Hematopoietic multipotent progenitor cell treated with erythropoietin and hydrocortisone succinate and interleukin-3 and kit ligand, for 17 days (in vitro differentiated cells): ENCODE results near the gene SH3D19.
"Not testable (repeated sequence)": the region's sequence is repeated elsewhere in the genome, so short reads cannot be mapped to it uniquely, and the experiment has no call there.

Source experiments
- DNase-seq: peaks from one replicate; pipeline ENCODE4 v3.0.0-alpha.2; 2015; ENCODE audit warnings: low spot score

The SH3D19 gene

DNA sequence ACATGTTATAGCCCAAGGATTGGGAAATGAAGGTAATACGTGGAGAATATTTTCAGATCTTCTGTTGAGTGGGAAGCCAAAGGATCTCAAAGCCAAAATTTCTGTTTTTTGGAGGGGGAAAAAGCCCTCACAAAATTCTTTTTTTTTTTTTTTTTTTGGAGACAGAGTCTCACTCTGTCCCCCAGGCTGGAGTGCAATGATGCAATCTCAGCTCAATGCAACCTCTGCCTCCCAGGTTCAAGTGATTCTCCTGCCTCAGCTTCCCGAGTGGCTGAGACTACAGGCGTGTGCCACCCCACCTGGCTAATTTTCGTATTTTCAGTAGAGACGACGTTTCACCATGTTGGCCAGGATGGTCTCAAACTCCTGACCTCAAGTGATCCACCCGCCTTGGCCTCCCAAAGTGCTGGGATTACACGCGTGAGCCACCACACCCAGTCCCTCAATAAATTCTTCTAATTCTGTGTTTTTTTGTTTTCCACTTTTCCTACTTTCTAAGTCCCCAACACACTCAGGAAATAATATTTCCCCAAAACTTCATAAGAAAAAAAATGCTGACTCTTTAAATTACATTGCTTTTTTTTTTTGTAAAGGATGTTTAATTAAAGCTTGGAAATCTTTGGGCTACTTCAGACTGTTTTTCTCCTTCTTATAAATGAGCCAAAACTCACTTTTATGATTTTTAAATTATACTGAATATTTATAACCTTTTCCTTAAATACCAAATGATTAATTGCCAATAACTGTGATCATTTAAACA is 174.4 kb downstream of the SH3D19 start:
- DNase-seq: no peak

GRCh38 chr4:151148261-151148660 is 177.1 kb downstream of the SH3D19 start:
- DNase-seq: no peak

DNA sequence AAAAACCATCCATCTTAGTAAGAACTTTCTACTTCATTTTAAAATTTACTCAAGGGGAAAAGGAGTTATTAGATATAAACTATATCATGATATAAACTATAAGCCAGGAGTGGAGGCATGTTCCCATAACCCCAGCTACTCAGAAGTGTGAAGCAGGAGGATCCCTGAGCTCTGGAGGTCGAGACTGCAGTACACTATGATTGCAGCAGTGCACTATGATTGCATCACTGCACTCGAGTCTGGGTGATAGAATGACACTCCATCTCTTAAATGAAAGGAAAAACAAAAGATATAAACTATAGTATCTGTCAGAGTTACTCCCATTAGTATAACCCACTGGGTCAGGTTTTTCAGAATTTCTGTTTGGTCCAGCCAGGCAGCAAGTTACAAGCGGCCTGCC is 178.4 kb downstream of the SH3D19 start:
- no peak for DNase-seq

GRCh38 chr4:151144329-151145072 is 180.9 kb downstream of the SH3D19 start:
- no peak for DNase-seq

DNA sequence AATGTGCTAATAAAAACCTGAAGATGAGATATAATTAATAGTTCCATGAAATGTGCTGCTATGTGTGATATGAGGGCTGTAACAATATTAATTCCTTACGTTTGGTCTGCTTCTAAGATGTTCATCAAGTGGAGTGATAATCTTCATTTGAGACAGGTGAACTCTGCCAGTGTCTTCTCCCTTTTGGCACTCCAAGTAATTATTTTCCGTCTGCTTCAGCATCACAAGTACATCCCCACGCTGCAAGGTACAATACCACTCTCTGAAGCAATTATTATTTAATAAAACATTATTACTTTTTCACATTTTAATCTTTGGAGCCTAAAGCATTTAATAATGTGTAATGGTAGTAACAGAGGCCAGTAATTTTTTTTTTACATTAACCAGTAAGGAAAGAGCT is 181.6 kb downstream of the SH3D19 start:
- no peak for DNase-seq

GRCh38 chr4:151143162-151143561 is 182.2 kb downstream of the SH3D19 start:
- DNase-seq: no peak

DNA sequence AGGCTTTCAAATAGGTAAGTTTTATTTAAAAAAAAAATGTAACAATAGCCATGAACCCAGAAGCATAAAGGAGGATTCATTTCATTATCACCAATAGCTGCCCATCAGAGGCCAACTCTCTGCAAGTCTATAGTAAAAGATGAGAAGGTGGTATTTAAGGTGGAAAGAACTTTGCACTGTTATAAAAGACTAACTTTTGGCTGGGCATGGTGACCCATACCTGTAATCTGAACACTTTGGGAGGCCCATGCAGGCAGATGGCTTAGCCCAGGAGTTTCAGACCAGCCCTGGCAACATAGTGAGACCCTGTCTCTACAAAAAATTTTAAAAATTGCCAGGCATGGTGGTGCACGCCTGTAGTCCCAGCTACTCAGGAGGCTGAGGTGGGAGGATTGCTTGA is 182.6 kb downstream of the SH3D19 start:
- no peak for DNase-seq

- no peak for DNase-seq
Measured at GRCh38 chr4:151139814-151140213, 185.6 kb downstream of the SH3D19 start.

DNA sequence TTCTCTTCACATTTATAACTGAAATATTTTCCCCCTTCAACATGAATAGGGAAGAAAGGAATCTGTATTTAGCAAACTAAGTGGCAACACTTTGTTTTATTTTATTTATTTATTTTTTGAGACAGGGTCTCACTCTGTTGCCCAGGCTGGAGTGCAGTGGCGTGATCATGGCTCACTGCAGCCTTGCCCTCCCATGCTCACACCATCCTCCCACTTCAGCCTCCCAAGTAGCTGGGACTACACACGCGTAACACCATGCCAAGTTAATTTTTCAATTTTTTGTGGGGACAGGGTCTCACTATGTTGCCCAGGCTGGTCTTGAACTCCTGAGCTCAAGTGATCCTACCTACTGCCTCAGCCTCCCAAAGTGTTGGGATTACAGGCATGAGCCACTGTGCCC is 189.4 kb downstream of the SH3D19 start:
- not testable (repeated sequence) for DNase-seq

DNA sequence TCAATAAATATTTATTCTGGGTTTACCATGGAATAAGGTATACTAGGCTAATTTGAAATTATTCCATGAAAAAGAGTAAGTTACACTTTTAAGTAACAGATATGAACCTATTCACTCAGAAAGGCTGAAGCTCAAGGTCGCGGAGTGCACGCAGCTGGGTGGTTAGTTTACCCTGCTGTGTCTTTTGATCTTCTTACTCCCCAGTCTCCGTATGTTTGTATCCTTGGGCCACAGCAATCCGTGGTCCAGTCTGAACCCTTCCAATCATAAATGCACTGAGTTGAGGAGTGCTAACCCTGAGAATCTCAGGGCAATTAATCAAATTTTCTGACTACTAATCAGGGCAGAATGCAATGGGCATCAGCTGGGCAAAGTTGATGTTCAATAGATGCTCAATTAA is 192.1 kb downstream of the SH3D19 start:
- DNase-seq: no peak

DNA sequence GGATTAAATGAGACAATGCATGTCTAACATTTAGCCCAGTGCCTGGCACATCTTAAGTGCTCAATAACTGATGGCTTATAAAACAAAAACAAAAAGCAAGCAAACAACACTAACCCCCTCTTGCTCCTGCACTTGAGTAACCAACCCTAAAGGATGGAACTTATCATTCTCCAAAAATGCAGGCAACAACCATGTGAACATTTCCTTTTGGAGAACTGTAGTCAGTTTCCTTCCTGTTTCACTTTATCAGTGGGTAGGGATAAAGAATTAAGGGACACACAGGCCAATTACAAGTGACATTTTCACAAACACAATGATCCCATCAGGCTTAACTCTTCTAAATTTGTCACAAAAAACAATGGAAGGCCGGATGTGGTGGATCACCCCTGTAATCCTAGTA is 195.6 kb downstream of the SH3D19 start:
- no peak for DNase-seq

DNA sequence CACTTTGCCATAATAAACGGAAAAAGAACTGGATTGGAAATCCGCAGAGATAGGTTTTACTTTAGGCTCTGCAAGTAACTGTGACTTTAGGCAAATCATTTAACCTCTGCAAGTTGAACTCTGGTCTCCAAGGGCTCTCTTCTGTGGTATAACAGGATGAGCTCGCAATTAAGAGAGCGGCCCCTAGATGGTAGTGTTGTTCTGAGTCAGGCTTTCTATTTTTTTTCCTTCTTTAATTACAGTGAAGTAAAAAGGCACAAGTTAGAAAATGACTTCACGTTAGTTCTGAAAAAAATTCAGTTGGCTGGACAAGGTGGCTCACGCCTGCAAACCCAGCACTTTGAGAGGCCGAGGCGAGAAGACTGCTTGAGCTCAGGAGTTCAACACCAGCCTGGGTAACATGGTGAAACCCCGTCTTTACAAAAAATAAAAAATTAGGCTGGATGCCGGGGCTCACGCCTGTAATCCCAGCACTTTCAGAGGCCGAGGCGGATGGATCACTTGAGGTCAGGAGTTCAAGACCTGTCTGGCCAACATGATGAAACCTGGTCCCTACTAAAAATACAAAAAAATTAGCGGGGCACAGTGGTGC is 207.9 kb downstream of the SH3D19 start:
- peak; percentile 10 for DNase-seq

DNA sequence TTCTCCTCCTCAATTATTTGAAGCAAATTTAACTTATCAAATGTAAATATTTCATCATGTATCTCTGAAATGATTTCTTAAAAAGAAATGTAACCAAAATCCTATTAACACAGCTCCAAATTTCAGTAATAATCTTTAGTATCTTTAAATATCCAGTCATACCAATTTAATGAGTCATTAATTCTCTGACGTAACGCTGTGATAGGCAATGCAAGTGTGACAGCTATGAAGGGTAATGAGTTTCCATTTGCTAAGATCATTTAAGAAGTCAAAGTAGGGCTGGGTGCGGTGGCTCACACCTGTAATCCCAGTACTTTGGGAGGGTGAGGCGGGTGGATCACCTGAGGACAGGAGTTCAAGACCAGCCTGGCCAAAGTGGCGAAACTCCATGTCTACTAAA is 210.4 kb downstream of the SH3D19 start:
- no peak for DNase-seq

DNA sequence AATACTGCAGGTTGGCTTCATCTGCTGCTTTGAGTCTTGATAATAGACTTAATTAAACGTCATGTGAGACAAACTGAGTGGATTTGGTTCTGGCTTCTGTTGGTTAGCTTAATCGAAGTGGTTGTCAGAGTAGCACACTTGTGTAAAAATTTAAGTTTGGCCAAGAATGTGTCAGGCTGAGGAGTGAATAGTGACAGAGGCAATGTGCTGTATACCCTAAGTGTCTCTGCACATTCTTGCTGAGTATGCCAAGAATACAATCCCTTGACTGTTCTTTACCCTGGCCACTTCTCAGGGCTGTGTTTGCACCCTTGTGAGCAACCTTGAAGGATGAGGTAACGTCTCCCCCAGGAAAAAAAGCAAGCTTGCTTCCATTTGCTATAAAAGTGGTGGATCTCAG is 211.1 kb downstream of the SH3D19 start:
- no peak for DNase-seq

DNA sequence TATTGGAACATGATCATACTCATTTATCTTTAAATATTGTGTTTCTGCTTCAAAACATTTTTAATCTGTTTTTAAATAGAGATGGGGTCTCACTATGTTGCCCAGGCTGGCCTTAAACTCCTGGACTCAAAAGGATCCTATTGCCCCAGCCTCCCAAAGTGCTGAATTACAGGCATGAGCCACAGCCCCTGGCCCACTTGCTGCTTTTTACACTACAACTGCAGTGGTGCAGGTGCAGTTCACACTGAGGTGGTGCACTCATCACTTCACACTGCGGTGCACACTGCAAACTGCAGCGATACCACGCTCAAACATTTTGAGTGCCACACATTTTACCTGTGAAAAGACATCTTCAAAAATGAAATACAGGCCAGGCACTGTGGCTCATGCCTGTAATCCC is 215.2 kb downstream of the SH3D19 start:
- no peak for DNase-seq

- no peak for DNase-seq
Measured at GRCh38 chr4:151107063-151107462, 218.3 kb downstream of the SH3D19 start.

DNA sequence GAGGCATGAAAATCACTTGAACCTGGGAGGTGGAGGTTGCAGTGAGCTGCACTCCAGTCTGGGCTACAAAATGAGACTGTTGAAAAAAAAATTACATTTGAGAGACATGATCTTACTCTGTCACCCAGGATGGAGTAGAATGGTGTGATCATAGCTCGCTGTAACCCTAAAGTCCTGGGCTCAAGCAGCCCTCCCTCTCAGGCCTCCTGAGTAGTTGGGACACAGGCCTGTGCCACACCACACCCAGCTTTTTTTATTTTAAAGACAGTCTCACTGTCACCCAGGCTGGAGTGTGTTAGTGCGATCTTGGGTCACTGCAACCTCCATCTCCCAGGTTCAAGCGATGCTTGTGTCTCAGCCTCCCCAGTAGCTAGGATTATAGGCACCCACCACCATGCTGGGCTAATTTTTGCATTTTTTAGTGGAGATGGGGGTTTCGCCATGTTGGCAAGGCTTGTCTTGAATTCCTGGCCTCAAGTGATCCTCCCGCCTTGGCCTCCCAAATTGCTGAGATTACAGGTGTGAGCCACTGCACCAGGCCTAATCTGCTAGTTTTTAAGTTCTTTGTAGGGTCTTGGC is 219.9 kb downstream of the SH3D19 start:
- no peak for DNase-seq

DNA sequence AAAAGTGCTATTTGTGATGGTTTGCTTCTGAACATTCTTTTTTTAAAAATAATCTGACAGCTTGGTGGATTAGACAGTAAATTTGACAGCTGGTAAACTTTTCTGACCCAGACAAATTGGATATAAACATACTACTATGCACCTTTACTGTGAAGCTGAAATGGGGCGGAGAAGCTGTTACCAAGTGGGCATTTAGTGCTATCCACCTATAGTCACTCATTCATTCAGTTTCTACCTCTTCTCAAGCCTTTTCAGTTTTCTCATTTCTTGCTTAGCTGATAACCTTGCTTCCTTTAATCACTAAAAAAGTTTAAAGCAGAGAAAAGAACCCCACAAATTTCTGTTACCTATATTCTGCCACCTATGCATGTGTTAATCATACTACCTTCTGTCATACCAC is 220.8 kb downstream of the SH3D19 start:
- DNase-seq: no peak

- DNase-seq: no peak
Measured at GRCh38 chr4:151103758-151104157, 221.6 kb downstream of the SH3D19 start.

- DNase-seq: peak; percentile 13
Measured at GRCh38 chr4:151100531-151100930, 224.9 kb downstream of the SH3D19 start.

DNA sequence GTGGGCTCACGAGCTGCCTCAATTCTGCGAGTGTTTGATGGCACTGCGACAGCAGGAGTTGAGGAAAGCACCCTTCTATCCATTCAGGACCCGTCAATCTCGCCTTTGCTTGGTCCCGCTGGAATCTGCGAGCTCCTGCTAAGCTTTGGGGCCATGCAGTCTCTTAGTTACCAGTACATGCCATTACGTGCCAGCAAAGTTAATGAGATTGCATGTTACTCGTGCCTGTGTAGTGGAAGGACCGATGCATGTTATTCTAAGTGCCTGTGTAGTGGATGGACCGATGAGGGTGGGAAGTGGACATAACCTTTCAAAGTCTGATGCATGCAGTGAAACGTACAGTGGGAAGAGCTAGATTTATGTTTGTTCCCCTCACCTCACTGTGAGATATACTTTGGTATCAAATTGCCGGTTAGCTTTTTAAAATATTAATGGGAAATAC is 225.4 kb downstream of the SH3D19 start:
- no peak for DNase-seq

DNA sequence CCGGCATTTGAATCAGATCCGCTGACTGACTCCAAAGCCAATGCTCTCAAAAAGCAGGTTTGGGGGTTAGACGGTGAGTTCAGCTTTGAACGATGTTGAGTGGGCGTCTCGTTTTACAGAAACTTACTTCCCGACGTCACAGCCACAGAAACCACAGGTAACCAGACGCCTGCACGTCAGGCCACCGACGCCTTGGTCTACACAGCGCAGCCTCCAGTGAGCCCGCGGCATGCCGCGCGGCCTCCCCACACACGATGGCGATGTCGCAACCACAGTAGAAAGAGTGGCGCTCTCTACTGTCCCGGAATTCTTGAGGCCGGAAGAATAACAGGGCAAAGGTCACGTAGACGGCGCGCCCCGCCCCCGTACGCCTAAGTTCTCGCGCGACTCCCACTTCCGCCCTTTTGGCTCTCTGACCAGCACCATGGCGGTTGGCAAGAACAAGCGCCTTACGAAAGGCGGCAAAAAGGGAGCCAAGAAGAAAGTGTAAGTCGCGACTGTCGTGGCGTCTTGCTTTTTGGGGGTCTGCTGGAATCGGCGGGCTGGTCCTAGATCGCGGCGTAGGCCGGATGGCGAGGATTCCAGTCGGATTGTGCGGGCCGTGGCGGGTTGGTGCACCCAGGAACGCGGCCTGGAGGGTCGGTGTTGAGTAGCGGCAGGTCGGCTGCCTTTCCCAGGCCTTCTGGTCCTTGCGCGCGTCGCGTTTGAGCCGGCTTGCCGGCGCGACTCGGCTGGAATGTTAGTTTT is 226.0 kb downstream of the SH3D19 start, which contains the start of gene RPS3A:
Gene RPS3A, plus strand, starts transcription at position 400 of the 747 bp plus-strand sequence. Its CDS starts 25 bp downstream, at position 425.
- peak; percentile 96 for DNase-seq
